ENCODE data around the gene RSPO4.

Gene RSPO4

DNA sequence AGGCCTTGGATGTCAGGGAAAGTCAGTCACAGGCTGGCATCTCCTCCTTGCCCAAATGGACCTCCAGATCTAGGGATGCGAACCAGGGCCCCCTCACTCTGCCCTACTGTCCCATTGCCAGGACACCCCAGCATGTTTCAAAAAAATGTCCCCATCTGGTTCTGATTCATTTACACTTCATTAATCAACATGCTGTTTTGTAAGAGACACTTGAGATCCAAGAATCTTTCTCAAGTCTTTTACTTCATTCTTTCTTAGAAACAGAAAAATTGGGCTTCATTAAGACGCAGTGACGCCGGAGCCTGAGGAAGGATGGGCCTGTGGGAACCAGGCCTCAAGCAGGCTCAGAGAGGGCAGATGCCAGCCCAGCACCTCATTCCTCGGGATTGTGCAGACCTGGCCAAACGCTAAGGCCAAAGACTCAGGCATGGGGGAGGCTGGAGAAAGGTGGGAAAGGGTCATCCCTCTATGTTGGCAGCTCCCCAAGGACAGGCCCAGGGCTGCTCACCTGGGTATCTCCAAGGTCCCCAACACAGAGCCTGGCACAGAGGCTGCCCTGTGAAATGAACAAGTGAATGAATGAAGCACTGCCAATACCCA is 3.8 kb downstream of the RSPO4 start:
- TF ChIP-seq FOXP2 (optimal IDR thresholded peaks at IDR 0.05; ENCODE audit: control extremely low read depth, extremely low read length, insufficient read depth) (no peak), EZH2 (IDR thresholded peaks at IDR 0.05) (no peak), POLR2AphosphoS5 (IDR thresholded peaks at IDR 0.05; ENCODE audit: borderline replicate concordance, low read depth, low read length) (no peak)
- no peaks in the 10 kb centered on the region for H3K9me3 ChIP-seq (ENCODE audit: low read depth, low read length)
- H3K9ac ChIP-seq (ENCODE audit: insufficient read length) = no peak overlapping the region
- H3K27ac ChIP-seq = no peak overlapping the region
- DNase-seq (ENCODE audit: low read depth, low spot score) = no peak
- H3K36me3 ChIP-seq (ENCODE audit: insufficient read depth, low read length) = no peaks in the 10 kb centered on the region
- H3K4me3 ChIP-seq = no peak overlapping the region

DNA sequence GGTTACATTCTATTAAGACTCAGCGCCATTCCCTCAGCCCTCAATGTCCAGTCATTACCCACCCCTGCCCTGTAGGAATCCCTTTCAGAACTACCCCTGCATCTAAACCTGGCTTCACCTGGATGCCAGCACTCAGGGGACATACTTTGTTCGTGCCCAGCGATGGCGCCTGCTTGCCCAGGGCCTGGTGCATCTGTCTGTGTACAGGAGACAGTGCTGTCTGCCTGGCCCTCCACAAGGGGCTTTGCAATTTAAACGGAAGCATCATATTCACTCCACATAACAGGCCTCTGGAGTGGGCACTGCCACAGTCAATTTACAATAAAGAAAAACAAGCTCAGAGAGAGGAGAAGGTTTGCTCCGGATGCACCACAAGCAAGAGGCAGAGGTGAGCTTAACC is 4.6 kb downstream of the RSPO4 start:
- Histone ChIP-seq H3K27ac (no peak overlapping the region), H3K4me3 (no peak overlapping the region), H3K9me3 (ENCODE audit: low read depth, low read length) (no peaks in the 10 kb centered on the region), H3K9ac (ENCODE audit: insufficient read length) (no peak overlapping the region), H3K36me3 (ENCODE audit: insufficient read depth, low read length) (no peaks in the 10 kb centered on the region)
- TF ChIP-seq POLR2AphosphoS5 (IDR thresholded peaks at IDR 0.05; ENCODE audit: borderline replicate concordance, low read depth, low read length) (no peak), EZH2 (IDR thresholded peaks at IDR 0.05) (no peak), FOXP2 (optimal IDR thresholded peaks at IDR 0.05; ENCODE audit: control extremely low read depth, extremely low read length, insufficient read depth) (no peak)
- no peak for DNase-seq (ENCODE audit: low read depth, low spot score)

DNA sequence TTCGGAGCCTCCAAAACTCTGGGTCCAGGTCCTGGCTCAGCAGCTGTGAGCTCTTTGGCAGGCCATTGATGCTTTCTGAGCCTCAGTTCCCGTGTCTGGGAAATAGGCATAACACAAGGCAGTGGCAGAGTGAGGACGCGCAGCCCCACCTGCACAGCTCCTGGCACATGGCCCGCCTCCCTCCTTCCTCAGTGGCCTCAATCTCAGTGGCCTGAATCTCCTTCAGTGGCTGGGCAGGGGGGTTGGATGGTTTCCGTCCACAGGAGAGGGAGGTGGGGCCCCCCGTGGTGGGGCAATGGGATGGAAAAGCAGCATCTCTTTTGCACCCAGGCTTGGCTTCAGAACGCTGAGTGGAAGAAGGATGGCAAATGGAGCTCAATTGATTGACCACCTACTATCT is 5.1 kb downstream of the RSPO4 start:
- no peak for DNase-seq (ENCODE audit: low read depth, low spot score)
- Histone ChIP-seq H3K36me3 (ENCODE audit: insufficient read depth, low read length) (no peaks in the 10 kb centered on the region), H3K27ac (no peak overlapping the region), H3K4me3 (no peak overlapping the region), H3K9me3 (ENCODE audit: low read depth, low read length) (no peaks in the 10 kb centered on the region), H3K9ac (ENCODE audit: insufficient read length) (no peak overlapping the region)
- TF ChIP-seq POLR2AphosphoS5 (IDR thresholded peaks at IDR 0.05; ENCODE audit: borderline replicate concordance, low read depth, low read length) (no peak), EZH2 (IDR thresholded peaks at IDR 0.05) (no peak), FOXP2 (optimal IDR thresholded peaks at IDR 0.05; ENCODE audit: control extremely low read depth, extremely low read length, insufficient read depth) (no peak)

DNA sequence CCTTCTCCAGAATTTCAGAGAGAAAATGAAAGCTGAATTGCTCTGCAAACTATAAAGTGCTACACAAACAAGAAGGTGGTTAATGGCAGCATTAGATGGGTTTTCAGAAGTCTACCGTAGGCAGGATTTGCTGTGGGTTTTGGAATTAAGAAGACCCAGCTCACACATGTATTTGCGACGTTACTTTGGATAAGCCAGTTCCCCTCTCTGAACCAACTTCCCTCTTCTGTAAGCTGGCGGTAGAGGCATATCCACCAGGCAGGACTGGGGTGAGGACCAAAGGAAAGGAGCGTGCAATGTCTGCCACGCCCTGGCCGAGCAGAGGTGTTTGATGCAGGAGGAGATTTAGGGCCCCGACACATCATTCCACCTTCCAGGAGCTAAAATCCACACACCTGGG is 6.9 kb downstream of the RSPO4 start:
- no peak for DNase-seq (ENCODE audit: low read depth, low spot score)
- TF ChIP-seq FOXP2 (optimal IDR thresholded peaks at IDR 0.05; ENCODE audit: control extremely low read depth, extremely low read length, insufficient read depth) (no peak), EZH2 (IDR thresholded peaks at IDR 0.05) (no peak), POLR2AphosphoS5 (IDR thresholded peaks at IDR 0.05; ENCODE audit: borderline replicate concordance, low read depth, low read length) (no peak)
- Histone ChIP-seq H3K9ac (ENCODE audit: insufficient read length) (no peak overlapping the region), H3K27ac (no peak overlapping the region), H3K9me3 (ENCODE audit: low read depth, low read length) (no peaks in the 10 kb centered on the region), H3K4me3 (no peak overlapping the region), H3K36me3 (ENCODE audit: insufficient read depth, low read length) (no peaks in the 10 kb centered on the region)

DNA sequence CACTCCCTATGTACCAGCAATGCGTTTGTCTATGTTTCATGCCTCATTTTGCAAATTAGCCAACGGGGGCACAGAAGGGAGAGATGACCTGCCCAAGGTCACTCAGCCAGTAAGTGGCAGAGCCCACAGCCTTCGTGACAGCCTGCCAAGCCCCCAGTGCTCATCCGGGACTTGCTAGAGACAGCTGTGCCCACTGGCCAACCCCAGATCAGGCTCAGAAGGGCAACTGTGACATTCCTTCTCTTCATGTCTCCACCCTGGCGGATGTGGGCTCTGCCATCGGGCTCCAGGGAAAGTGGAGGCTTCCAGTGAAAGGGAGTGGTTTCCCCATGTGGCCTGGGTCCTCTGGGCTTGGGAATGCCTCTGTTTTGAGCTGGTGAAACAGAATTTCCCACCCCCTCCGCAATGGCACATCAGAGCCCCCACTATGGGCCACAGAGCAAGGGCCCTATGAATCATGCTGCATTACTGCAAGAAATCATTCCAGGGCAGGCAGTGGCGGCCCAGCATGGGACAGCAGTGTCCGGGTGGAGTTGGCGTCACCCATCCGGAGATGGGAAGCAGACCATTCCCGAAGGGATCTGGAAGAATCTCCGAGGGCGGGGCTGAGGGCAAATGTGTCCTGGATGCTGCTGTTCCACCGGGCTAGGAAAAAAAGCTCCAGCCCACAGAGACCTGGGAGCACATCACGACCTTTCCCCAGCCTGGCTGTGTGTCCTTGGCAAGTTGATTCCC is 9.1 kb downstream of the RSPO4 start:
- H3K27ac ChIP-seq = no peak overlapping the region
- no peaks in the 10 kb centered on the region for H3K36me3 ChIP-seq (ENCODE audit: insufficient read depth, low read length)
- TF ChIP-seq POLR2AphosphoS5 (IDR thresholded peaks at IDR 0.05; ENCODE audit: borderline replicate concordance, low read depth, low read length) (no peak), FOXP2 (optimal IDR thresholded peaks at IDR 0.05; ENCODE audit: control extremely low read depth, extremely low read length, insufficient read depth) (no peak)
- no peak overlapping the region for H3K4me3 ChIP-seq
- DNase-seq (ENCODE audit: low read depth, low spot score) = no peak
- no peak overlapping the region for H3K9ac ChIP-seq (ENCODE audit: insufficient read length)
- H3K9me3 ChIP-seq (ENCODE audit: low read depth, low read length) = no peaks in the 10 kb centered on the region

DNA sequence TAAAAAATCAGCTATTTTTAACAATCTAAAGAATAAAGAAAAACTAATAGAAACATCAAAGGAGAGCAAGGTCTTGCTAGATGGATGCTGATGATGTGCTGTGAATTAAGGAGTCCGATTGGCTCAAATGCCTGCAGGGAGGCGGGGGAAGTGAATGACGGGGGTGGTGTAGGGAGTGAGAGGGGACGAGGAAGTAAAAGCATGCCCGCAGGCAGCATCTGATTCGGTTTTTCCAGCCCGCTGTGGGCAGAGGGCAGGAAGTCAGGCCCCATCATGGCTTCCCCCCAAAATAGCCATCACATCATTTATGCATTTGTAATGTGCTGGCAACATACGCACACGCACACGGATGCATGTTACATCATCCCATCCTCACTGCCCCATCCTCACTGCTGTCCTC is 10.3 kb downstream of the RSPO4 start:
- DNase-seq (ENCODE audit: low read depth, low spot score) = no peak
- Histone ChIP-seq H3K9ac (ENCODE audit: insufficient read length) (no peak overlapping the region), H3K9me3 (ENCODE audit: low read depth, low read length) (no peaks in the 10 kb centered on the region)

DNA sequence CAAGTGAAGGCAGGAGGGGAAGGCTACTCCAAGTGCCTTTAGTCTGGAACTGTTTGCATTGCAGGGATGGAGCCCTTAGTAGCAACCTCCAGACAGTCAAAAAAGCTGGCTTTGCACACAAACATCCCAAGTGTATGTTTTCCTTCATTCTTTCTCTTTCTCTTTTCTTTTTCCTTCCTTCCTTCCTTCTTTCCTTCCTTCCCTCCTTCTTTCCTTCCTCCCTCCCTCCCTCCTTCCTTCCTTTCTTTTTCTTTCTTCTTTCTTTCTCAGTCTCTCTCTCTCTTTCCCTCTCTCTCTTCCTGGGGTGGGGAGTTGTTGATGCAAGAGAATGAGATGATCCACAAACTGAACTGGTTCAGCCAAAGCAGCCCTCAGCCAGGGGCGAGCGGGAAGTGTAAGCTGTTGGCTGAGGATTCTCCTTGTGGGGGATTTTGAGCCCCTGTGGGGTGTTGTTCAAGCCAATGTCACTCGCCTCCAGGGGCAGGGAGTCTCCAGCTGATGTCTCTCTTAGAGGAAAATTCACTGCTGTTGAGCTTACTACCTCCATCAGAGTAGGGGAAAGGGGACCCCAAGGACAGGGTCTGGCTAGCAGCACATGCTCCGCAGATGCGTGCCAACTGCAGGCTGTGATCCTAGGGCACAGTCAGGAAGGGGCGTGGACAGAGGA is 11.7 kb downstream of the RSPO4 start:
- Histone ChIP-seq H3K9ac (ENCODE audit: insufficient read length) (no peak overlapping the region), H3K27ac (no peak overlapping the region), H3K36me3 (ENCODE audit: insufficient read depth, low read length) (no peaks in the 10 kb centered on the region), H3K4me3 (no peak overlapping the region), H3K9me3 (ENCODE audit: low read depth, low read length) (no peaks in the 10 kb centered on the region)
- TF ChIP-seq FOXP2 (optimal IDR thresholded peaks at IDR 0.05; ENCODE audit: control extremely low read depth, extremely low read length, insufficient read depth) (no peak), EZH2 (IDR thresholded peaks at IDR 0.05) (no peak), POLR2AphosphoS5 (IDR thresholded peaks at IDR 0.05; ENCODE audit: borderline replicate concordance, low read depth, low read length) (no peak)
- no peak for DNase-seq (ENCODE audit: low read depth, low spot score)

More for the DNA sequence above, 10.3 kb downstream of the RSPO4 start:
- no peaks in the 10 kb centered on the region for H3K36me3 ChIP-seq (ENCODE audit: insufficient read depth, low read length)
- TF ChIP-seq POLR2AphosphoS5 (IDR thresholded peaks at IDR 0.05; ENCODE audit: borderline replicate concordance, low read depth, low read length) (no peak), FOXP2 (optimal IDR thresholded peaks at IDR 0.05; ENCODE audit: control extremely low read depth, extremely low read length, insufficient read depth) (no peak), EZH2 (IDR thresholded peaks at IDR 0.05) (no peak)
- H3K4me3 ChIP-seq = no peak overlapping the region
- no peak overlapping the region for H3K27ac ChIP-seq

- no peak overlapping the region for H3K27ac ChIP-seq
- TF ChIP-seq FOXP2 (optimal IDR thresholded peaks at IDR 0.05; ENCODE audit: control extremely low read depth, extremely low read length, insufficient read depth) (no peak), EZH2 (IDR thresholded peaks at IDR 0.05) (no peak), POLR2AphosphoS5 (IDR thresholded peaks at IDR 0.05; ENCODE audit: borderline replicate concordance, low read depth, low read length) (no peak)
- no peak overlapping the region for H3K4me3 ChIP-seq
- no peaks in the 10 kb centered on the region for H3K36me3 ChIP-seq (ENCODE audit: insufficient read depth, low read length)
- H3K9ac ChIP-seq (ENCODE audit: insufficient read length) = no peak overlapping the region
- DNase-seq (ENCODE audit: low read depth, low spot score) = no peak
- no peaks in the 10 kb centered on the region for H3K9me3 ChIP-seq (ENCODE audit: low read depth, low read length)
Observed at GRCh38 chr20:988272-988671, 13.8 kb downstream of the RSPO4 start.
